ENCODE measurements around the gene KCNG4.

The KCNG4 gene

DNA sequence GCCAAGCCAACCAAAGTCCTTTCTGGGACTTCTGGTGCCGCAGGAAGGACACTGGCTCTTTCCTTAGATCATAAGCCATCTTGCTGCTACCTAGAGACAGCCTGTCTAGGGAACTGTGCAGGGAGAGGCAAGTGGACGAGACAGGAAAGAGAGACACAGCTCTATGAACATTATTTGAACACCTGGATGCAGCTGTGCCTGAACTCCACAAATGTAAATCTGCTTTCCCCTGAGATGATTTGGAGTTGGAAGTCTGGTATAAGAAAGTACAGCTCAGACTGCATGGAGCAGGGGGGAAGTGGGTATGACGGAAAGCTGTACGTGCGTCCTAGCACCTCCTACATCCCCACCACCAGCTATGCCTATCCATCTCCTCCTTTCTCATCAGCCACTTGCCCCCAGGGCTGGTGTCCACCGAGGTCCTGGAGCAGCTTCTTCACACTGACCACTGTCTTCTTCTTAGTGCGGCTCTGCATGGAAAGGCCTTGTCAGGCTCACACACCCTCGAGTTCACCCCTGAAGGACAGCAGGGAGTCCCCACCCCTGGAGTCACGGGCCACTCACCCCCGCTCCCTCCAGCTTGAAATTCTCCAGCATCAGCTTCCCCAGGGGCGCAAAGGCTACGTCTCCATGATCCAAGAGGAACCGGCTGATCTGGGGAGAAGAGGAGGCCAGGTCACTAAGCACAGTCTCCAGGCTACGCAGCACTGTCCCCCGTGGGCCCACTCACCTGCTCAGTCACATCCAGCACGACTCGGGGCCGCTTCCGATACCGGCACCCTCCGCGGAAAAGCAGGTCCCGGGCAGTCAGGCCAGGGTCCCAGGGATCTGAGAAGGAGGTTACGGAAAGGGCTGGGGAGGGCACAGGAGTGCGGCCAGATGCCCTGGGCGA is 56.9 kb downstream of the KCNG4 start:
- no peak for DNase-seq

DNA sequence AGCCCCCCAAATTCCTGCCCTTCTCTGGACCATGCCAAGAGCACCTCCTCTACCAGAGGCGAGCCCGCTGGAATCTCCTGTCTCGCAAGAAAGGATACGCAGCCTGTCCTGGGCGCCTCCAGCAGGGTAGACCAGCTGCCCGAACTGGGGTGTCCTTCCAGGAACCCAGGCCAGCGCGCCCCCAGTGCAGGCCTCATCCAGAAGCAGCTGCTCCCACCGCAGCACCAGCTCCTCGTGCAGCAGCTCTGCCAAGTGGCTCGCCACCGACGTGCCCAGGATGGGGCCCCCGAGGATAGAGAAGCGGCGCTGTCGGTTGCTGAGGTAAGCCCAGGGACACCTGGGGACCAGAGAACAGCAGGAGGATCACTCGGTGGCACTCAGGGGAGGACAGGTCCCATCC is 57.7 kb downstream of the KCNG4 start:
- no peak for DNase-seq

DNA sequence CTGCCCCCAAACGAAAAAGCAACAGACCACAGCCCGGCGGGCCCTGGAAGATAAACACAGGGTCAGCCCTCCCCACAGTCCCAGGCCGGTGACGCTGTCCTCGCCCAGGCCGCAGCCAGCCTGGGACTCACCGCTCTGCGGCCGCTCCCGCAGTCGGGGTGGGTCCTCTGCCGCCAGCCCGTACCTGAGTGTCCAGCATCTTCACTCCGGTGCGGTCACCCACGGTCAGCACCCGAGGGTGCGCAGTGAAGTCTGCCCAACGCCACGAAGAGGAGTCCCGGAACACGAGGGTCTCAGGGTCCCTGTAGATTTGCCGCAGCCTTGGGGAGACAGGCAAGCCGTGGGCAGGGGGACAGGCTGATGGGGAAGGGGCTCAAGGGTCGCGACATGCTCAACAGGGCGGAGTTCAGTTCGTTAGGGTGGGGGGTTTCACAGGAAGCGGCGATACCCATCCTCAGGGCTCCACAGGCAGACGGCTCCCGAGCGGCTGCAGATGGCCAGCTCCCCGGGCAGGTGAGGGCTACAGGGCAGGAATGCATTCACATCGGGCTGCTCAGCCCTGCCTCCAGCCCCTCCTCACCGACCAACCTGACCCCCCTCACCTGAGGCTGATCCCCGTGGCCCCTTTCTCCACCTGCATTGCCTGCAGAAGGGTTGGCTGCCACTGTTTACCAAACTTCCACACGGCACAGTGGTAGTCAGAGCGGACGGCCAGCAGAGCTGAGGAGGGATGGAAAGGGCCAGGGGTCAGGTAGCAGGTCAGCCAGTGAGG is 58.5 kb downstream of the KCNG4 start:
- DNase-seq, result no peak

DNA sequence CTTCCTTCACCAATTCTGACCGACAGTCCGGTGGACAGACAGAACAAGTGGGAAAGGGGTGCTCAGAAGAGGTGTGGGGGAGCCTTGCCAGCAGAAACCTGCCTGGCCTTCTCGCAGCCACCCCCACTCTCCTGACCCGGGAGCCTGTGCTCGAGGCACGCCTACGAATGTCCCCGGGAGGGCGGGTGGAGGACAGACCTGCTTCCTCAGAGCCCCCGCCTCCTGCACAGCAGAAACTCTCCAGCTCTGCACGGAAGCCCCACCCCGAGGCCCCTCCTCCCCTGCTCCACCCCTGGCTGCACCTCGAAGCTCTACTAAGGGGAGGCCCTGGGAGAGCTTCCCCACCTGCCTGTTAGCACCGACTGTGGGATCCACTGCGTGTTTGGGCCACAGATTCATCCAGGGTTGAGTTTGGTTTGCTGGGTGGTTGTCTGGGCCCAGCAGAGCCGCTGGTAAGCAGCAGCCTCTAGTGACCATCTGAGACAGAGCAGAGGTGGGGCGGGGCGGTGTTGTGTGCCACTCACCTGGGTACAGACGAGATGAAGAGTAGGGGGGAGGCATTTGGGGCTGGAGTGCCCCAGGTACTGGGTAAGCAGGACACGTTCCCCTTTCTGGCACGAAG is 59.2 kb downstream of the KCNG4 start:
- DNase-seq, result no peak

DNA sequence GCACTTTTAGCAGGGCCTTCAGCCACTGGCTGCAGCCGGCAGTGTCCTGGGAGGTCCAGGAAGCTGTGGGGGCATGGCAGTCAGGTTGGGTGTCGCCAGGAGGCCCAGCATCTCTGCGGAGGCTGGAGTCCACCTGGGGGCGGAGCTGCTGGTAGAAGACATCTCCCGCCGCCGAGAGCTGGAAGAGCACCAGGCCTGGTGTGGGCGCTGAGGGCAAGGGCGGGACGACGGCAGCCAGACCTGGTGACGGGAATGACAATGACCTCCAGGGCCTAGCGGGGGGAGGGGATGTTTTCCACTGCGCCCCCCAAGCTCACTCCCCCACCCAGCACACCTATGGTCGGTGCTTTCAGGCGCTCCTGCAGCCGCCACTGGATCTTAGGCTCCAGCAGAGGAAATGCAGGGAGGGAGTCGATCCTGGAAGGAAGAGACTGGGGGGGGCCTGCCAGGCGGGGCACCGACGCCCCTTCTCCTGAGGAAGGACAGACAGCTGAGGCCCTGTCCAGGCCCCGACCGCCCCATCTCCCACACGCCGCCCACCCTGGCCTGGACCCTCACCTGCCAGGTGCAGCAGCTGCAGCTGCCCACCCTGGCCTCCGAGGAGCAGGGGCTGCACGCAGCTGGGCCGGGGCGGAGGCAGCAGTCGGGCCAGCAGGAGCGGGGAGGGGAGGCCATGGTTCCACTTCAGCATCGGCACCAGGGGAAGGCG is 60.0 kb downstream of the KCNG4 start:
- DNase-seq, result no peak

DNA sequence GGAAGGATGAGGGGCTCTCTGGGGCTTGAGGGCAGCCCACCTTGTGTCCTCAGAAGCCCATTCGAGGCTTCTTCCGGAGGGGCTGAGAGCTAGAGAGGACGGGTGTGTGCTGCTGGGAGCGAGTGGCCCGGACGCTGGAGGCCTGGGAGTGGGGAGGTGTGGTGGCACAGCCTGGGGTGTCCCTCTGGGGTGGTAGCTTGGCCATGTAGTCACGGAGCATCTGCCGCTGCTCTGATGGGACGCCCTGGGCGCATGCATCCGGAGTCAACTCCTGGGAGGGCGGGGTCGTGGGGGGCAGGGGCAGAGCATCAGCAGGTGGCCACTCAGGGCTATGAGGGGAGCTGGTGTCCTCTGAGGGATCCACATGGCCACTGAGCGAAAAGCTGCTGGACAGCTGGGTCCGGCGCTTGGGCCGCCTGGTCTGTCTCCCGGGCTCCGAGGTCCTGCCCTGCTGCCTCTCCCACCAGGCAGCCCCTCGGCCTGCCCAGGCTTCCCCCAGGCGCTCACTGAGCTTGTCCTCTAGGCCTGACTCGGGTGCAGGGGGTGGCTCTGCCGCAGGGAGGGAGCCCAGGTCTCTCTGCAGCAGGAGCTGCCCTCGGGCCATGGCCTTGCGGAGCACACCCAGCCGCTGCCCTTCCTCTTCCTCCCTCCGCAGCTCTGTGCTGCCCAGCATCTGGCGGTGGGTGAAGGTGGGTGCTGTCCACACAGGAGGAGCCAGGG is 60.8 kb downstream of the KCNG4 start:
- no peak for DNase-seq

GRCh38 chr16:84178146-84178765 is 61.6 kb downstream of the KCNG4 start:
- no peak for DNase-seq

DNA sequence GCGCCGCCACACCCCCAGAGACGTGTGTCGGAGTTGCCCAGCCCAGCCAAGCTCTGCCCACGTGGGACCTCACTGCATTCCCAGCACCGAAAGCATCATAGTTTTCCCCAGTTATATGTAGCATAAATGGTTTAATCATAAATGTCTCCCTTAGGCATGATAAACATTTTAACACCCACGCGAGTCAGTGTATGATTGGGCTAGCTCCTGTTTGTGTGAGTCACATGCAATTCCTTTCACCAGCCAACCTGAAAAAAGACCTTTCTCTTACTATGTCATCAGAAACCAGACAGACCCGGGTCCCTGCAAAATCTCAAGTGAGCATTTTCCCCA is 62.1 kb downstream of the KCNG4 start:
- DNase-seq, result no peak

DNA sequence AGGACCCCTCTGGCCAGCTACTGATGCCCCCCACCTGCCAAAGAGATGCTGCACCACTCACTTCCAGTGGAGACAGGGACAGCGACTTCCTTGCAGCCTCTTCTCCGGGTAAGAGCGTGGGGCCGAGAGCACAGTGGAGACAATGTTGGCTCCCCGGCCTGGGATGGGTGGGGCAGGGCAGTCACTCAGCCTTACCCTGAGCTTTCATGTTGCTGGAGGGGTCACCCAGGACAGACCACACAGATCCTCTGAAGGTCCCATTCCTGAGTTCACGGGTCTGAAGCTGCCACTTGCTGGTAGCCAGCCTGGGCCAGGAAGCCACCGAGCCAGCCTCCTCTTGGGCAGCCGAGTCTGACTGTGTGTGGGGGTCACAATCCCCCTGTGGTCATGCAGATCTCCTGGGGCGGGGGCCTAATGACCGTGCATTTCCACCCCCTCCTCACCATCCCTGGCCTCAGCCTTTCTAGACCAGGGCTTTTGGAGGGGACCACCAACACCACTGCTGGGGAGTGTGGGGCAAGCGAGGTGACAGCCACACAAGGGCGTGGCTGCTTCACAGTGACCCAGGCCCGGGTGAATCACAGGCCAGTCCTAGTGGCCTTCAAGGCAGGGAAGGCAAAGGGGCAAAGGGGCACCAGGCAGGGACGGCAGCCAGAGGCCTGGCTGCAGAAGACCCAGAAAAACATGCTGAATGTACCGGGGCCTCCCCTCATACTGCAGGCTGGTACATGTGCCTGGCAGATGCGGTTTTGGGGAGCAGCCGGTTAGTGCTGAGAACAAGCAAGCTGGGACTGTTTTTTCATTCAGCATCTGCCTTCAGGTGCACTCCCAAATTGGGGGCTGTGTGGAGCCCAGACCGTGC is 63.4 kb downstream of the KCNG4 start:
- DNase-seq, result no peak

GRCh38 chr16:84175350-84176081 is 64.3 kb downstream of the KCNG4 start:
- no peak for DNase-seq

GRCh38 chr16:84174396-84174795 is 65.4 kb downstream of the KCNG4 start:
- DNase-seq, result no peak

- no peak for DNase-seq
Measured at GRCh38 chr16:84169765-84170310, 70.0 kb downstream of the KCNG4 start.

Data from right hindlimb (tissue), 1 donor.